ENCODE data around the gene WASF2. TPM values are rescaled to one million over a fixed set of nuclear protein-coding genes. Genes with fewer than 3 reads are reported as not detected.

WASF2 gene
- total and polyA plus RNA-seq, 2 of the 8 experiments (the other 6 are each of a cell fraction or from before 2014, with no cell fraction given) = 32.1 to 86.6 TPM

- Histone ChIP-seq H2AFZ (ENCODE audit: low read length) (no peak overlapping the region), H3K18ac (ENCODE audit: extremely low read depth, low read length) (peak overlapping the region; percentile 74), H3K14ac (ENCODE audit: insufficient read length) (no peak overlapping the region), H2BK5ac (ENCODE audit: low read depth, low read length) (peak overlapping the region; percentile 85), H3K27me3 (replicated peaks in 1 of 4; ENCODE audit: control insufficient read depth in 3 of 4, extremely low read depth in 1 of 4, insufficient read depth in 3 of 4, low read length in 3 of 4) (no peaks in the 10 kb centered on the region), H3K56ac (replicated peaks; ENCODE audit: insufficient read length, low read depth, low read length) (no peak overlapping the region), H3K9me3 (ENCODE audit: insufficient read depth in 2 of 2, low read depth in 1 of 2, low read length in 1 of 2) (no peaks in the 10 kb centered on the region), H2BK120ac (replicated peaks; ENCODE audit: low read depth, low read length) (no peak overlapping the region), H4K8ac (ENCODE audit: extremely low read depth, insufficient read depth, low read length) (no peak overlapping the region), H3K9ac (replicated peaks in 1 of 4; ENCODE audit: extremely low read depth in 1 of 4, low read depth in 3 of 4, low read length in 3 of 4) (no peak overlapping the region; a peak in 2 of 7 replicates), H2BK12ac (ENCODE audit: low read depth, low read length) (peak overlapping the region; percentile 97), H3K23ac (ENCODE audit: insufficient read length) (no peak overlapping the region), H2BK20ac (ENCODE audit: low read length) (0 out of 2 replicates have a peak overlapping the region, but pooled peaks have one; percentile 66), H3K4ac (replicated peaks; ENCODE audit: insufficient read length, low read depth, low read length) (no peak overlapping the region), H3K4me2 (ENCODE audit: insufficient read depth in 1 of 2, low read depth in 2 of 2, low read length in 2 of 2) (peak overlapping the region; percentile 36 to 40; a peak in 3 of 4 replicates), H2BK15ac (ENCODE audit: low read length) (no peak overlapping the region), H4K91ac (replicated peaks; ENCODE audit: insufficient read length, low read length) (no peak overlapping the region), H2AK5ac (ENCODE audit: low read depth, low read length) (0 out of 2 replicates have a peak overlapping the region, but pooled peaks have one; percentile 69), H3K4me3 (ENCODE audit: extremely low read depth in 1 of 4, insufficient read depth in 2 of 4, low read depth in 3 of 4, low read length in 4 of 4) (peak overlapping the region in 1 of 4 experiments; percentile 12; a peak in 1 of 8 replicates), H3K79me1 (ENCODE audit: low read depth, low read length) (peaks cover 11% of the 10 kb centered on the region; the same call in 1 of the 2 replicates), H3K36me3 (ENCODE audit: control insufficient read depth in 2 of 4, insufficient read depth in 4 of 4, low read length in 3 of 4) (peaks cover 0 to 13% (median 3%) of the 10 kb centered on the region in 4 experiments; a peak in 2 of 8 replicates), H3K27ac (ENCODE audit: low read depth, low read length) (0 out of 2 replicates have a peak overlapping the region, but pooled peaks have one; percentile 3), H3K23me2 (ENCODE audit: low read depth, low read length) (no peaks in the 10 kb centered on the region), H4K20me1 (replicated peaks in 1 of 2; ENCODE audit: control insufficient read depth in 1 of 2, insufficient read depth in 2 of 2, low read length in 2 of 2) (peaks cover 0 to 6% of the 10 kb centered on the region in 2 experiments), H4K5ac (ENCODE audit: insufficient read length, low read depth, low read length) (no peak overlapping the region), H3K79me2 (ENCODE audit: control insufficient read depth in 1 of 2, insufficient read depth in 2 of 2, low read length in 2 of 2) (peaks cover 0 to 30% of the 10 kb centered on the region in 2 experiments; a peak in 2 of 4 replicates), H3K4me1 (replicated peaks in 1 of 4; ENCODE audit: control insufficient read depth in 3 of 4, insufficient read depth in 4 of 4, low read length in 3 of 4) (peaks cover 17 to 31% (median 22%) of the 10 kb centered on the region in 4 experiments)
- 59% methylated on average over 14 of the region's 17 CpGs; no CpG with 5 or more reads in 1 of the 2 experiments for WGBS, 2 experiments (ENCODE audit: extremely low coverage in 1 of 2, insufficient coverage in 1 of 2, insufficient read length in 1 of 2, insufficient replicate concordance in 2 of 2, low coverage in 1 of 2, low lambda C conversion rate in 2 of 2, missing lambda C conversion rate in 1 of 2)
- FAIRE-seq (no peak), DNase-seq (ENCODE audit: low read depth in 1 of 2, low spot score in 2 of 2) (no peak)
- ChIA-PET CTCF (ENCODE audit: partially characterized antibody) (interaction anchor here (0.6 to 37.8 kb wide), 14 partner anchors 11 to 241 kb away, joined by 3 to 863 read pairs (median 4); no protein-coding TSS in a partner anchor), POLR2A (ENCODE audit: partially characterized antibody) (interaction anchor here (0.6 to 3.7 kb wide), 8 partner anchors 10 to 142 kb away, joined by 3 to 23 read pairs (median 4); partner anchors contain the start of gene WASF2)
- TF ChIP-seq BCL11A (IDR thresholded peaks at IDR 0.05; ENCODE audit: low read depth in 2 of 2, low read length in 2 of 2) (no peak), RAD21 (IDR thresholded peaks at IDR 0.05 in 1 of 2, conservative IDR thresholded peaks at IDR 0.05 in 1 of 2; ENCODE audit: low read depth in 2 of 2, low read length in 2 of 2) (peak in 1 of 2 experiments; percentile 23; a peak in 2 of 4 replicates), TEAD4 (IDR thresholded peaks at IDR 0.05; ENCODE audit: low read depth, low read length) (peak; percentile 45; the same call in 1 of the 2 replicates), SP1 (IDR thresholded peaks at IDR 0.05; ENCODE audit: low read depth, low read length) (no peak)
Measured at GRCh38 chr1:27428316-27429028, 61.5 kb downstream of the WASF2 start.

Data from H1 (cell line).